Measurements from ENCODE around the gene ZBTB32. TPM values are rescaled to one million over a fixed set of nuclear protein-coding genes. Genes with fewer than 3 reads are reported as not detected.

The ZBTB32 gene
- total RNA-seq, 2 donors from 2014 or later = not detected

- Mint-ChIP-seq H3K36me3 (ENCODE audit: low read depth) (peaks cover 46% of the 10 kb centered on the region), H3K27me3 (ENCODE audit: insufficient read depth) (peaks cover 20% of the 10 kb centered on the region), H3K27ac (no peak overlapping the region), H3K4me3 (no peak overlapping the region), H3K4me1 (no peaks in the 10 kb centered on the region), H3K9me3 (no peaks in the 10 kb centered on the region)
- Histone ChIP-seq H3K36me3 (ENCODE audit: control insufficient read depth, insufficient read depth, low read length) (no peaks in the 10 kb centered on the region), H3K4me1 (ENCODE audit: control insufficient read depth, insufficient read depth, low read length) (no peaks in the 10 kb centered on the region), H3K4me3 (ENCODE audit: low read length) (no peak overlapping the region), H3K27me3 (ENCODE audit: control insufficient read depth, insufficient read depth, low read length, poor library complexity, severe bottlenecking) (peaks cover 12% of the 10 kb centered on the region), H3K9me3 (ENCODE audit: control insufficient read depth, low read length) (no peaks in the 10 kb centered on the region), H3K9ac (ENCODE audit: extremely low read depth, low read length, poor library complexity, severe bottlenecking) (no peak overlapping the region), H3K27ac (ENCODE audit: low read depth, low read length) (no peak overlapping the region)
- WGBS, 2 experiments (ENCODE audit: insufficient coverage in 1 of 2, insufficient read length in 1 of 2) = 94 to 95% methylated on average over 23 to 24 of the region's 24 CpGs
- TF ChIP-seq CTCF (conservative IDR thresholded peaks at IDR 0.05) = no peak
- no peak for DNase-seq
These were observed 39.2 kb upstream of the ZBTB32 start for GRCh38 chr19:35665157-35665556.

GRCh38 chr19:35665604-35666003, 38.8 kb upstream of the ZBTB32 start:
- Histone ChIP-seq H3K4me3 (ENCODE audit: low read length) (no peak overlapping the region), H3K9ac (ENCODE audit: extremely low read depth, low read length, poor library complexity, severe bottlenecking) (no peak overlapping the region), H3K27ac (ENCODE audit: low read depth, low read length) (no peak overlapping the region), H3K9me3 (ENCODE audit: control insufficient read depth, low read length) (no peaks in the 10 kb centered on the region), H3K27me3 (ENCODE audit: control insufficient read depth, insufficient read depth, low read length, poor library complexity, severe bottlenecking) (peaks cover 12% of the 10 kb centered on the region), H3K36me3 (ENCODE audit: control insufficient read depth, insufficient read depth, low read length) (no peaks in the 10 kb centered on the region), H3K4me1 (ENCODE audit: control insufficient read depth, insufficient read depth, low read length) (no peaks in the 10 kb centered on the region)
- Mint-ChIP-seq H3K4me3 (no peak overlapping the region), H3K4me1 (no peaks in the 10 kb centered on the region), H3K9me3 (no peaks in the 10 kb centered on the region), H3K27ac (no peak overlapping the region), H3K36me3 (ENCODE audit: low read depth) (peaks cover 42% of the 10 kb centered on the region), H3K27me3 (ENCODE audit: insufficient read depth) (peaks cover 21% of the 10 kb centered on the region)
- 78 to 87% methylated on average over 4 to 7 of the region's 7 CpGs for WGBS, 2 experiments (ENCODE audit: insufficient coverage in 1 of 2, insufficient read length in 1 of 2)
- DNase-seq = no peak
- no peak for TF ChIP-seq CTCF (conservative IDR thresholded peaks at IDR 0.05)

GRCh38 chr19:35666251-35666913, 38.0 kb upstream of the ZBTB32 start, which contains the start of gene UPK1A:
UPK1A (plus strand) TSS chr19:35666517; CDS start chr19:35666813, 296 bp downstream.
- no peaks in the 10 kb centered on the region for H3K9me3 ChIP-seq (ENCODE audit: control insufficient read depth, low read length)
- no peaks in the 10 kb centered on the region for H3K9me3 Mint-ChIP-seq
- no peak within 1 kb of the TSS for H3K27ac Mint-ChIP-seq
- H3K4me1 Mint-ChIP-seq = no peaks in the 10 kb centered on the region
- H3K4me3 Mint-ChIP-seq = no peak within 1 kb of the TSS
- H3K27me3 ChIP-seq (ENCODE audit: control insufficient read depth, insufficient read depth, low read length, poor library complexity, severe bottlenecking) = peaks cover 12% of the 10 kb centered on the region
- no peak within 1 kb of the TSS for H3K4me3 ChIP-seq (ENCODE audit: low read length)
- TF ChIP-seq CTCF (conservative IDR thresholded peaks at IDR 0.05) = no peak
- H3K4me1 ChIP-seq (ENCODE audit: control insufficient read depth, insufficient read depth, low read length) = no peaks in the 10 kb centered on the region
- no peak within 1 kb of the TSS for H3K9ac ChIP-seq (ENCODE audit: extremely low read depth, low read length, poor library complexity, severe bottlenecking)
- peaks cover 25% of the 10 kb centered on the region for H3K27me3 Mint-ChIP-seq (ENCODE audit: insufficient read depth)
- no peak within 1 kb of the TSS for H3K27ac ChIP-seq (ENCODE audit: low read depth, low read length)
- H3K36me3 ChIP-seq (ENCODE audit: control insufficient read depth, insufficient read depth, low read length) = no peaks in the 10 kb centered on the region
- DNase-seq = no peak
- peaks cover 34% of the 10 kb centered on the region for H3K36me3 Mint-ChIP-seq (ENCODE audit: low read depth)
- WGBS, 2 experiments (ENCODE audit: insufficient coverage in 1 of 2, insufficient read length in 1 of 2) = 87 to 100% methylated on average over 1 to 16 of the region's 16 CpGs
